K562 treated with DMSO at 1 percent for 12 hours (cell line): ENCODE results near the gene CIP2A. TPM values are rescaled to one million over a fixed set of nuclear protein-coding genes. Genes with fewer than 3 reads are reported as not detected.

ENCODE experiments used
- total RNA-seq: library from RNA; unstranded; fragments of 300-600 nt; gene quantifications from 2 replicates; pipeline ENCODE4 v1.2.3, GENCODE V29; 2022; ENCODE audit not compliant: insufficient read depth

The CIP2A gene
- 3.3 and 12.3 TPM in 2 replicates for total RNA-seq

GRCh38 chr3:108589081-108589997 lies at the start of gene CIP2A, which contains the start of gene DZIP3:
Gene CIP2A, minus strand, starts transcription at chr3:108589438. Its CDS starts 63 bp downstream, at chr3:108589375.
Gene DZIP3, plus strand, starts transcription at chr3:108589722. Its CDS starts 15,685 bp downstream, at chr3:108605407.

GRCh38 chr3:108510496-108510895 lies 78.7 kb downstream of the CIP2A start, which contains the start of gene MYH15:
Gene MYH15, minus strand, starts transcription at chr3:108510596. Its CDS starts 66 bp downstream, at chr3:108510530.

Other genes starting within 250 kb of the CIP2A start
- 1.8 and 6.0 TPM in 2 replicates for gene MYH15, start 78.8 kb downstream of the CIP2A start, total RNA-seq
- gene DZIP3, start 284 bp upstream of the CIP2A start, total RNA-seq, result 1.1 and 4.0 TPM in 2 replicates
- gene RETNLB, start 168.0 kb upstream of the CIP2A start, total RNA-seq, result not detected in 2 replicates
- not detected in 2 replicates for gene TRAT1, start 233.3 kb upstream of the CIP2A start, total RNA-seq